ENCODE measurements around the gene VPS39.

VPS39 gene

DNA sequence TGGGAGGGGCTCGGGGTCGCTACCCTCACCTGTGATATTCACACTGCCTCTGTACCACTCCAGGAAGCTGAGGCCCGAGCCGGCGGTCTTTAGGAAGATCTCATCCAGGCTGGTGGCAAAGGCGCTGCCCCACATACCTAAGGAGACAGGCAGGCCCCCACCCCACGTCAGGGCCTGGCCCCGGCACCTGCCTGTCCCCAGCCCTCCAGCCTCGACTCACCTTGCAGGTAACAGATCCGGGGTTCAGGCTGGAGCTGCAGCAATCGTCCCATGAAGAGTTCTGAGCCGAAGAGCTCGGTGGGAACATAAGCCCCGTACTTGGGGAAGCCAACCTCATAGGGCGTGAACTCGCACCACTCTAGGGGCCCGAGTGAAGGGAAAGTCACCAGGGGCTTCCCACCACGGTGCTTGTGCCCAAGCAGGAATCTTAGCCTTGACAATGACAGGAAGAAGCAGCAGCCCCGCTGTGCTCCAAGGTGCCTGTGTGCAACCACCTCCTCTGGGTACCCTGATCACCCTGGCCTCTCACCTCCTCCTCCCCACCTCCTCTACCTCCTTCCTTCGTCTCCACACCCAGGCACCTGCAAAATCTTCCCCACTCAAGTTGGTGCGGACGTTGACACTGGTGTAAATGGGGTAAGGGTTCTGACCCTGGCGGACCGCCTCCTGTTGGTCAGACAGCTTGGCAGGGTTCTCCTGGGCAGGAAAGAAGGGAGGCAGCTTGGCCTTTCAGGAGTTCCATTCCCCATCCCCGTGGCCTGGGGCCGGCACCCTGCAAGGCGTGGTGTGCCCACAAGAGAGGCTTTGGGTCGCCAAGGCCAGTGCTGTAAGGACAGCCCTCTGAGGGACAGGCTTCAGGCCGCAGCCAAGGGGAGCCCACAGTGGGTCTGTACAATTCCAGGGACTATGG is 62.3 kb downstream of the VPS39 start:
- Histone ChIP-seq H3K27ac (ENCODE audit: low read length) (no peak overlapping the region), H3K4me1 (ENCODE audit: low read length) (no peaks in the 10 kb centered on the region), H3K27me3 (ENCODE audit: low read depth, low read length) (no peaks in the 10 kb centered on the region), H2AFZ (ENCODE audit: low read depth, low read length) (no peak overlapping the region), H3K79me2 (ENCODE audit: low read length) (no peaks in the 10 kb centered on the region), H3K9me3 (ENCODE audit: insufficient read depth, low read length) (no peaks in the 10 kb centered on the region), H3K36me3 (replicated peaks; ENCODE audit: low read depth, low read length) (no peaks in the 10 kb centered on the region), H3K9ac (ENCODE audit: low read length) (no peak overlapping the region), H3K4me3 (ENCODE audit: low read length) (no peak overlapping the region), H3K4me2 (ENCODE audit: low read length) (no peak overlapping the region), H4K20me1 (ENCODE audit: insufficient read depth, low read length) (no peaks in the 10 kb centered on the region)
- TF ChIP-seq EZH2phosphoT487 (IDR thresholded peaks at IDR 0.05; ENCODE audit: low read depth) (no peak), CTCF (IDR thresholded peaks at IDR 0.05; ENCODE audit: low read depth, low read length) (no peak)

- TF ChIP-seq EZH2phosphoT487 (IDR thresholded peaks at IDR 0.05; ENCODE audit: low read depth) (no peak), CTCF (IDR thresholded peaks at IDR 0.05; ENCODE audit: low read depth, low read length) (no peak)
- H3K4me1 ChIP-seq (ENCODE audit: low read length) = no peaks in the 10 kb centered on the region
- no peaks in the 10 kb centered on the region for H3K79me2 ChIP-seq (ENCODE audit: low read length)
- no peaks in the 10 kb centered on the region for H4K20me1 ChIP-seq (ENCODE audit: insufficient read depth, low read length)
- no peak overlapping the region for H3K9ac ChIP-seq (ENCODE audit: low read length)
- H3K27me3 ChIP-seq (ENCODE audit: low read depth, low read length) = no peaks in the 10 kb centered on the region
- H3K36me3 ChIP-seq (replicated peaks; ENCODE audit: low read depth, low read length) = no peaks in the 10 kb centered on the region
- H3K27ac ChIP-seq (ENCODE audit: low read length) = no peak overlapping the region
- H3K4me2 ChIP-seq (ENCODE audit: low read length) = no peak overlapping the region
- H2AFZ ChIP-seq (ENCODE audit: low read depth, low read length) = no peak overlapping the region
- H3K4me3 ChIP-seq (ENCODE audit: low read length) = no peak overlapping the region
- no peaks in the 10 kb centered on the region for H3K9me3 ChIP-seq (ENCODE audit: insufficient read depth, low read length)
Observed at GRCh38 chr15:42144841-42145375, 63.2 kb downstream of the VPS39 start.

- no peaks in the 10 kb centered on the region for H3K4me1 ChIP-seq (ENCODE audit: low read length)
- no peak overlapping the region for H3K4me3 ChIP-seq (ENCODE audit: low read length)
- no peaks in the 10 kb centered on the region for H3K27me3 ChIP-seq (ENCODE audit: low read depth, low read length)
- no peaks in the 10 kb centered on the region for H4K20me1 ChIP-seq (ENCODE audit: insufficient read depth, low read length)
- H3K4me2 ChIP-seq (ENCODE audit: low read length) = no peak overlapping the region
- no peaks in the 10 kb centered on the region for H3K36me3 ChIP-seq (replicated peaks; ENCODE audit: low read depth, low read length)
- no peaks in the 10 kb centered on the region for H3K79me2 ChIP-seq (ENCODE audit: low read length)
- no peaks in the 10 kb centered on the region for H3K9me3 ChIP-seq (ENCODE audit: insufficient read depth, low read length)
- no peak overlapping the region for H3K9ac ChIP-seq (ENCODE audit: low read length)
- H3K27ac ChIP-seq (ENCODE audit: low read length) = no peak overlapping the region
- no peak overlapping the region for H2AFZ ChIP-seq (ENCODE audit: low read depth, low read length)
- TF ChIP-seq CTCF (IDR thresholded peaks at IDR 0.05; ENCODE audit: low read depth, low read length) (no peak), EZH2phosphoT487 (IDR thresholded peaks at IDR 0.05; ENCODE audit: low read depth) (no peak)
Observed at GRCh38 chr15:42143866-42144625, 64.1 kb downstream of the VPS39 start.

DNA sequence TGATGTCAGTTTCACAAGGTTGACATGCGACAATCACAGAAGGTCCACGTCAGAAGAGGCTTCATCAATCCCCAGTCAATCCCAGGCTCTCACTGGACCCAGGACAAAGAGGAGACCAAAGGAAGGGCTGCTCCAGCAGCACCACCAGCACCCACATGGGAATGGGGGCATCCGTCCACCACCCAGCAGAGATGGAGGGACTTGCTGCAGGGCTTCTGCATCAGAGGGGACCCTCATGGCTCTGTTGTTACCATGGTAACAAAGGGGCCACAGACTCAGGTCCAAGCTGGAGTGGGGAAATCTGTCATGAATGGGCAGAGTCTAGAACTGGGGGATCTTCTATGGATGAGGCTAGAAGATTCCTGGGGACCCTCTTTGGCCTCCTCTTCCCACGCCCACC is 64.7 kb downstream of the VPS39 start:
- Histone ChIP-seq H3K9ac (ENCODE audit: low read length) (no peak overlapping the region), H4K20me1 (ENCODE audit: insufficient read depth, low read length) (no peaks in the 10 kb centered on the region), H3K4me1 (ENCODE audit: low read length) (no peaks in the 10 kb centered on the region), H3K36me3 (replicated peaks; ENCODE audit: low read depth, low read length) (no peaks in the 10 kb centered on the region), H3K27me3 (ENCODE audit: low read depth, low read length) (no peaks in the 10 kb centered on the region), H3K27ac (ENCODE audit: low read length) (no peak overlapping the region), H3K4me3 (ENCODE audit: low read length) (no peak overlapping the region), H3K4me2 (ENCODE audit: low read length) (no peak overlapping the region), H3K9me3 (ENCODE audit: insufficient read depth, low read length) (no peaks in the 10 kb centered on the region), H2AFZ (ENCODE audit: low read depth, low read length) (no peak overlapping the region), H3K79me2 (ENCODE audit: low read length) (no peaks in the 10 kb centered on the region)
- TF ChIP-seq EZH2phosphoT487 (IDR thresholded peaks at IDR 0.05; ENCODE audit: low read depth) = no peak
- no peak for TF ChIP-seq CTCF (IDR thresholded peaks at IDR 0.05; ENCODE audit: low read depth, low read length)
